GM19043 (cell line): Measurements from ENCODE around the gene CAMTA1.

Experiments
- ATAC-seq: cut with Tn5 transposase; IDR thresholded peaks from one replicate; pipeline ENCODE4 v1.9.1; 2021; ENCODE audit warnings: low read depth; ENCODE audit not compliant: unreplicated experiment

CAMTA1 gene

DNA sequence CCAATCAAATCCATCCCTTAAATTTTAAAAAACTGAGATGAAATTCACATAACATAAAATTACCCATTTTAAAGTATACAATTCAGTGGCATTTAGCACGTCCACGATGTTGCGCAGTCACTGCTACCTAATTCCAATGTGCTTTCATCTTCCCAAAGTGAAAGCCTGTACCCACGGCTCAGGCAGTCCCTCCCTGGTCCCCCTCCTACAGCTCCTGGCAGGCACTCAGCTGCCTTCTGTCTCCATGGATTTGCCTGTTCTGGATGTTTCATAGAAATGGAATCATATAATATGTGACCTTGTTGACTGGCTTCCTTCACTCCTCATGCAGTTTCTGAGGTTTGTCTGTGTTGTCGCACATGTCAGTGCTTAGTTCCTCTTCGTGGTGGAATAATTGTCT, 386.3 kb downstream of the CAMTA1 start:
- no peak for ATAC-seq

GRCh38 chr1:7172804-7173203, 387.6 kb downstream of the CAMTA1 start:
- ATAC-seq: no peak

- no peak for ATAC-seq
Observed at GRCh38 chr1:7174561-7174960, 389.3 kb downstream of the CAMTA1 start.

GRCh38 chr1:7174980-7175906, 390.0 kb downstream of the CAMTA1 start:
- ATAC-seq: no peak

DNA sequence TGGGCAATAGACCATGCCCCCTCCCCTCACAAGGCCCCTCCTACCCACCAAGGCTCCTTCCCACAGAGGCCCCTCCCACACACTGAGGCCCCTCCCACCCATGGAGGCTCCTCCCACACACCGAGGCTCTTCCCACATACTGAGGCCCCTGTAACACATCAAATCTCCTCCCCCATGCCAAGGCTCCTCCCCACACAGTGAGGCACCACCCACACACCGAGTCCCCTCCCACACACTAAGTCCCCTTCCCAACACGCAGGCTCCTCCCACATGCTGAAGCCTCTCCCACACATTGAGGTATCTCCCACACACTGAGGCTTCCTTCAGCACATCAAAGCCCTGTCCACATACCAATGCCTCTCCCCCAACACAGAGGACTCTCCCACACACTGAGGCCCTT, 391.8 kb downstream of the CAMTA1 start:
- ATAC-seq: no peak

GRCh38 chr1:7177438-7178146, 392.3 kb downstream of the CAMTA1 start:
- ATAC-seq: no peak

- ATAC-seq: no peak
Observed at GRCh38 chr1:7178336-7178735, 393.1 kb downstream of the CAMTA1 start.

DNA sequence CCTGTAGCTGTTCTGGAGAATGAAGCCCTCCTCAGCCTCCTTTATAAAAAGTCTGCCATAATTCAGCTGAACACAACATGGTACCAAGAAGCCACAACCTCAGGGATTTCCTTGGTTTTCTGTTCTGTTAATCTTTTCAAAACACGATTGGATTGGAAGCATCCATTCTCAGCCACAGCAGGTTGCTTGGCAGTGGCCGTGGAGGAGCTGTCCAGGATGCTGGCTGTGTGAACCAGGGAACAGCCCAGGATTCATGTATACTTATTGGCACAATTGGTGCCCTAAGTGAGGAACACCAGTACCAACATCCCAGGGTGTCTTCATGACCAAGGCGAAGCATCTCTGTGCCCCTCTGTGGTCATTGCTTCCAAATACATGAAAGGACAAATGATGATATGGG, 393.5 kb downstream of the CAMTA1 start:
- ATAC-seq: no peak

DNA sequence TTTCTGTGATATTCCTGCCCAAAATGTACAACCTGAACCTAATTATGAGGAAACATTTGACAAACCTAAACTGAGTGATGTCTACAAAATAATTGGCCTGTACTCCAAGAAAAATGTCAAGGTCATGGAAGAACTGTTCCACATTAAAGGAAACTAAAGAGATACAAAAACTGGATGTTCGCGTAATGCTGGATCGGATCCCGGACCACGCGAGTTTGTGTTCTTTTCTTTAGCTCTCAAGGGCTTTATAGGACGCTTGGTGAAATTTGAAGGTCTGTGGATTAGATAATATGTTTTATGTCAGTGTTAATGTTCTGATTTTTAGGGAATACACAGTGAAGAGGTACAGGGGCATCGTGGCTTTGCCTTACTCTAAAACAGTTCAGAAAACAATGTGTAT, 400.5 kb downstream of the CAMTA1 start:
- no peak for ATAC-seq

GRCh38 chr1:7186382-7187111, 401.3 kb downstream of the CAMTA1 start:
- ATAC-seq: no peak

DNA sequence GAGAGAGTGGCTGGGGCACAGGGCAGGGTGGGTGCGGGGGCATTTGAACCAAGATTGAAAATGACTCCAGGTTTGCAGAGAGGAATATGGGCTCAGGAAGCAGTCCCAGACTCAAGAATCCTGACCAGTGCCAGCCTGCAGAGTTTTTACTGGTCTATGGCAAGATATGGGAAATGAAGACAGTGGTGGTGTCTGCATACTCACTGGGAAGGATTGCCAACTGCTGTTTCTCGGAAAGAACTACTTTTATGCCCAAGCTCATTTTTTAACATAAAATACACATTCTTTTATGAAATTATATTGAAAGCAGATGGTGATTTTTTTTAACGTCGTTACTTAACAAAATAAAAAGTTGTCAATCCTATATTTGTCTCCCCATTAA, 401.8 kb downstream of the CAMTA1 start:
- no peak for ATAC-seq

- no peak for ATAC-seq
Observed at GRCh38 chr1:7190261-7190660, 405.0 kb downstream of the CAMTA1 start.

DNA sequence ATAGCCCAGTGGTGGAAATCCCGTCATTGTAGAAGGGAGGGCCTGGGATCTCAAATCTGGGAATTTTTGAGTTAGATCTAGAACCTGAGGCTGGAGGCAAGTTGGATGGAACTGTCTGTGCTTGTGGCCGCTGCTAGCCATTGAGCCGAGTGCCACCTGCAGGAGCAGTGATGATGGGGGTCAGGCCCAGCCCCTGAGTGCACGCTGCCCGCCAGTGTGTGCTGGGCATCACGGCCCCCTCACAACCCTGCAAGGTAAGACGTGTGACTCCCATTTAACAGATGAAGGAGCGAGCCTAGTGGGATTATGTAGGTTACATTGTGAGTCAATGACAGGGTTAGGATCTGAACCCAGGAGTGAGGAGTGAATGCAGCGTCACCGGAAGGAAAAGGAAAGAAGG, 407.2 kb downstream of the CAMTA1 start:
- ATAC-seq: no peak

DNA sequence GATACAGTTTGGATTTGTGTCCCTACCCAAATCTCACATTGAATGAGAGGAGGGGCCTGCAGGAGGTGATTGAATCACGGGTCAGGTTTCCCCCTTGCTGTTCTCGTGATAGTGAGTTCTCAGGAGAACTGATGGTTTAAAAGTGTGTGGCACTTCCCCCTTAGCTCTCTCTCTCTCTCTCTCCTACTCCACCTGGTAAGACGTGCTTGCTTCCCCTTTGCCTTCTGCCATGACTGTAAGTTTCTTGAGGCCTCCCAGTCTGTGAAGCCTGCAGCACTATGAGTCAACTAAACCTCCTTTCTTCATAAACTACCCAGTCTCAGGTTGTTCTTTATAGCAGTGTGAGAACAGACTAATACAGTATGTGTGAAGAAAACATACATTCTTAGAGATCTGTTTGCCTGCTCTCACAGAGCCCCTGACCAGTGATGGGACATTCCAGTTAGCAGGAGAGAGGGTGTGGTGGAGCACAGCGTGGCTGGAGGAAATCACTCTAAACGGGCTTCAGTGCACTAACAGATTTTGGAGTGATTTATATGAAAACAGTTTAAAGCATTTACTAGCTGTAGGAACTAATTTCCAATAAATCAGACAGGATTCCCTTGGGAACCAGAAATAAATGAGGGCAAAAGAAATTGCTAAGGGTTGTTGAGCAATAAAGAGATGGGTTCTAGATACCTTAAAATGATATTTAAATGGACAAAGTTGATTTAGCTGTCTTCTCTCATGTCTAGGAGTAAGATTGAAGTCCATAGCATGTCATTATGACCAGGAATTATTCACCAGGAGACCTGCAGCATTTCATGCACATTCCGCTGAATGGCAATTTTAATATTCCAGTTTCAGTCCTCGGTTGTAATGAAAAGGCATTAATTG, 411.0 kb downstream of the CAMTA1 start:
- no peak for ATAC-seq

- ATAC-seq: no peak
Observed at GRCh38 chr1:7198664-7199063, 413.4 kb downstream of the CAMTA1 start.

- ATAC-seq: no peak
Observed at GRCh38 chr1:7199077-7199779, 414.0 kb downstream of the CAMTA1 start.

DNA sequence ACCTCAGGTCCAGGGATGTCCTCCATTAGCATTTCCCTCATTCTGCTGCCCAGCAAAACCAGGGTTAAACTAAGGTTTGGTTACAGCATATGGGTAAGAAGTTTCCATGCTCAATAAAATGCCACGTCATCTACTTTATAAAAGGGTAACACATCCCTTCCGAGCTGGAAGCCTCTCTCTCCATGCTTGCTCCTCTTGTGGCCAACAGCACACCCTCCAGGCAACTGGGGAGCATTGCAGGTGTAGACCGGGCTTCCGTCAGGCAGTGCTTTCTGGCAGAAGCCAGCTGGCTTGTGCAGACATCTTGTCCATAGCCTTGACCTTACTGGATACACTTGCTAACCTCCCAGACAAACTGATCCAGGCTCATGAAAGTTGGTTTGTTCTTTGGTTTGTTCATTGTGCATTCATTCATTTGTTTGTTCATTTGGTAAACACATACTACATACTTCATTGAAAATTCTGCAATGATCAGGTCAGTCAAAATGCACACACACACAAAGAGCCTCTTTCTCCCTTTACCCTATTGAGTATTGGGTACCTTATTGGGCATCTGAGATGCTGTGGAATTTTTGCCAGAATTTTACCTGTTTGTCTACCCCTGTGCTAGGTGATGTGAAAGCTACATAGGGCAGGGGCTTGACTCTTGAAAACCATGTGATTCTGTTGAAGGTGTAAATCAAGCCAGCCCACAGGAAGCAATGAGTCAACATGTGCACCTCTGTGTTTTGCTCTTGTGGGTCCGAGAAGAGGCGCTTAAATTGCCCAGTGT, 422.8 kb downstream of the CAMTA1 start:
- ATAC-seq: no peak

DNA sequence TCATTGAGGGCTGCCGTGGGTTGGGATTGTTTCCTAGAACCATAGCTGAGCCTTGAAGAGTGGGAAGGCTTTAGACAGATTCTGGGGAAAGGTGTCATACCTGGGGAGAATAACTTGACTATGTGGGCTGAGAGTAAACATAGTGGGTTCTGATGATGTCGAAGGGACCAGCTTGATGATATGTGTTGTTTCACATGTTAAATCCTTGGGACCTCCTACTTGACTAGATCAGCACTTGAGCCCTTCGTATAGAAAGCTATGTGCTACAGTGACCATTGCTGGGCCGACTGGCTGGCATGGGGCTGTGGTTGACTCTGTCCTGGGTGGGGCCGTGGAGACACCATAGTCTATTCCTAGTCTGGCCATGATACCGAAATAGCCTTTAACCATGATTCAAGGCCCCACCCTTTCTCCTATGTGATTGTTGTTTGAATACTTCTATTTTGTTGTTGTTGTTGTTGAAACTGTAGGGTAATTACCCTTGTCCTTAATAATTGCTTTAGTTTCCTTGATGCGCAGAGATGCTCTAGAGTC, 423.5 kb downstream of the CAMTA1 start:
- ATAC-seq: no peak

- ATAC-seq: no peak
Observed at GRCh38 chr1:7209336-7209735, 424.1 kb downstream of the CAMTA1 start.
